Esophagus squamous epithelium (tissue), 5 donors: ENCODE measurements around the gene MRM3. TPM values are rescaled to one million over a fixed set of nuclear protein-coding genes. Genes with fewer than 3 reads are reported as not detected.

Experiments used
- DNase-seq: peaks from one replicate; lab custom pipeline; 2025; lab: John Stamatoyannopoulos, UW
- H3K27ac ChIP-seq, 4 donors: fragments of 200-600 bp; sonication (generic); one replicate each; pipeline ENCODE4 v1.5.1; 2016 to 2019; ENCODE audit warnings: mild to moderate bottlenecking in 1 of 4
- H3K27me3 ChIP-seq, 4 donors: fragments of 200-600 bp; sonication (generic); 1 replicate in 3 of 4; 2 replicates in 1 of 4; pipeline versions ENCODE4 v1.5.1 to v1.6.0; 2017 to 2021; ENCODE audit warnings: antibody characterized with exemption in 1 of 4
- H3K36me3 ChIP-seq, 3 donors: fragments of 200-600 bp; sonication (generic); one replicate each; pipeline ENCODE4 v1.5.1; 2016 to 2019
- H3K4me1 ChIP-seq, 3 donors: fragments of 200-600 bp; sonication (generic); one replicate each; pipeline ENCODE4 v1.5.1; 2017 to 2019
- H3K4me3 ChIP-seq, 4 donors: fragments of 200-600 bp; sonication (generic); 1 replicate in 3 of 4; 2 replicates in 1 of 4; pipeline ENCODE4 v1.5.1; 2016 to 2019; ENCODE audit warnings: mild to moderate bottlenecking in 2 of 4, moderate library complexity in 1 of 4
- H3K9me3 ChIP-seq, 3 donors: fragments of 200-600 bp; sonication (generic); one replicate each; pipeline ENCODE4 v1.5.1; 2016 to 2019
- POLR2A ChIP-seq, 4 donors: fragments of 450-650 bp; IDR thresholded peaks; one replicate each; pipeline ENCODE4 v1.6.1; 2017; ENCODE audit warnings: antibody characterized with exemption in 4 of 4, mild to moderate bottlenecking in 4 of 4, moderate library complexity in 3 of 4
- WGBS, 2 donors: methylation state at CpG; one replicate each; pipeline ENCODE4 v1.1.5; 2018; 5-methylcytosine and 5-hydroxymethylcytosine counted together
- intact Hi-C: fragments of 100-400 bp; cut with DNase I; formaldehyde crosslinking; loops from one replicate; pipeline ENCODE4 v1.15.0; 2022
- total RNA-seq, 4 donors: library from RNA; depleted of rRNA; stranded (reverse); fragments of >200 nt; gene quantifications; one replicate each; pipeline ENCODE4 v1.1.0, GENCODE V29; 2016
- TF ChIP-seq, protein P1 (sequence below), 6 experiments: fragments of 450-650 bp in 4 of 6; fragments of 200-600 bp in 2 of 6; sonication (generic) in 2 of 6; IDR thresholded peaks; one replicate each; pipeline ENCODE4 v1.5.1; 2016 to 2019; ENCODE audit warnings: antibody characterized with exemption in 6 of 6, mild to moderate bottlenecking in 4 of 6, moderate library complexity in 4 of 6
- donor health status: DM: yes; HTN: yes; CAD: no.

MRM3 gene
- total RNA-seq, 4 donors from 2014 or later, result 15.7 to 25.7 (median 18.7) TPM

DNA sequence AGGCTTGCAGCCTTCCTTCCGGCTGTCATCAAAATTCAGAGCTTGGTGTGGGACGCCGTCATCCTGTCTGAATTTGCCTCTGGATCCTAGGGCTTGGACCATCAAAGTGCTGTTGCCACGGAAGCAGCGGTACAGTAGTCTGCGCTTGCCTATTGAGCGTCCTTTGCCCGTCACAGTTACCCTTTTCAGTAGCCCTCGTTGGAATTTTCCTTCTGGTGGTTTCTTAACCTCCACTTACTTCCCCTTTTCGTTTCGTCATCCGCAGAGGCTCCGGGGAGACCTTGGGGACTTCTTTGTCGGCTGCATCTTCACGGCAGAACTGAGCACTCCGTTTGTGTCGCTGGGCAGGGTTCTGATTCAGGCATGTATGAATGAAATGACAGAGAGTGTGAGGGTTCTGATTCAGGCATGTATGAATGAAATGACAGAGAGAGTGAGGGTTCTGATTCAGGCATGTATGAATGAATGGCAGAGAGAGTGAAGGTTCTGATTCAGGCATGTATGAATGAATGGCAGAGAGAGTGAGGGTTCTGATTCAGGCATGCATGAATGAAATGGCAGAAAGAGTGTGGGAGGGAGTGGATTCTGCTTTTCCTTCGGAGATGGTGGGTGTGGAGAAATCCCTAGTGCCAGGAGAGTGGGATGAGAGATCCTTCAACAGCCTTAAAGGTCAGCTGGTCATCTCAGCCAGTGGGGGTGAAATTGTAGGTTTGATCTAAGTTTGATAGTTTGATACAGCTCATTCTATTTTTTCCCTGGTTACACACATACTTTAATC is 41.7 kb upstream of the MRM3 start:
- no peak for DNase-seq
- Histone ChIP-seq H3K4me1 (peaks cover 0 to 9% (median 0%) of the 10 kb centered on the region in 3 donors), H3K27ac (no peak overlapping the region), H3K9me3 (no peaks in the 10 kb centered on the region), H3K27me3 (no peaks in the 10 kb centered on the region), H3K36me3 (peaks cover 6 to 82% (median 40%) of the 10 kb centered on the region in 3 donors), H3K4me3 (no peak overlapping the region)
- intact Hi-C loops, result no loop called here
- WGBS, 2 donors, result 62 to 73% methylated on average over 18 of the region's 18 CpGs
- TF ChIP-seq, protein P1, sequence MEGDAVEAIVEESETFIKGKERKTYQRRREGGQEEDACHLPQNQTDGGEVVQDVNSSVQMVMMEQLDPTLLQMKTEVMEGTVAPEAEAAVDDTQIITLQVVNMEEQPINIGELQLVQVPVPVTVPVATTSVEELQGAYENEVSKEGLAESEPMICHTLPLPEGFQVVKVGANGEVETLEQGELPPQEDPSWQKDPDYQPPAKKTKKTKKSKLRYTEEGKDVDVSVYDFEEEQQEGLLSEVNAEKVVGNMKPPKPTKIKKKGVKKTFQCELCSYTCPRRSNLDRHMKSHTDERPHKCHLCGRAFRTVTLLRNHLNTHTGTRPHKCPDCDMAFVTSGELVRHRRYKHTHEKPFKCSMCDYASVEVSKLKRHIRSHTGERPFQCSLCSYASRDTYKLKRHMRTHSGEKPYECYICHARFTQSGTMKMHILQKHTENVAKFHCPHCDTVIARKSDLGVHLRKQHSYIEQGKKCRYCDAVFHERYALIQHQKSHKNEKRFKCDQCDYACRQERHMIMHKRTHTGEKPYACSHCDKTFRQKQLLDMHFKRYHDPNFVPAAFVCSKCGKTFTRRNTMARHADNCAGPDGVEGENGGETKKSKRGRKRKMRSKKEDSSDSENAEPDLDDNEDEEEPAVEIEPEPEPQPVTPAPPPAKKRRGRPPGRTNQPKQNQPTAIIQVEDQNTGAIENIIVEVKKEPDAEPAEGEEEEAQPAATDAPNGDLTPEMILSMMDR (IDR thresholded peaks at IDR 0.05), result no peak
- TF ChIP-seq POLR2A (IDR thresholded peaks at IDR 0.05), result no peak

DNA sequence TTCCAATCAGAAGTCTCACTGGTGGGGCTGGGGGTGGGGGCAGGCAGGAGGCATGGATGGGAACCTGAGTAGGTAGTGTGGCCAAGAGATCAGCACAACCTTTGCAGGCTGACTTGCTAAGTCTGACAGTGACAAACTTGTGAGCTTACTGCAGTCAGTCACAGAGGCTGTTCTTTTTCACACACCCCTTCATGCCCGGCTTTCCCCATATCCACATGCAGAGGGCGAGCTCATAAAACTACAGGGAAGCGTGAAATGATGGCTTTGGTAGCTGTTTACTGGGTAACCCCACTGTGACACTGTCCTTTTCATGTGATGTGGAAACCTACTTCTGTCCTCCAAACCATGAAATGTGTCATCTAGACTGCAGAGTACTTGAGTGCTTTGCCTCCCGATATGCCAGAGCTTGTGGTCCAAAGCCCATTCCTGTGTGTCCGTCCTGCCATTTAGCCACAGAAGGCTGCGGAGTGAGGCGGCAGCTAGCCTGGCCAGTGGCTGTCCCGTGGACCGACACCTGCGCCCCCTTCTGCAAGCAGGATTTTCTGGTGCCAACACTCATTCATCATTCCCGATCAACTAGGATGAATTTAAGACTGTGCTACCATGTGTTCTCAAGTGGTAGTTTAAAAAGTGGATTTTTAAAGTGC is 39.9 kb upstream of the MRM3 start:
- 80 to 81% methylated on average over 10 to 11 of the region's 11 CpGs for WGBS, 2 donors
- no peak for DNase-seq
- no peak for TF ChIP-seq POLR2A (IDR thresholded peaks at IDR 0.05)
- TF ChIP-seq, protein P1 (IDR thresholded peaks at IDR 0.05), result no peak
- Histone ChIP-seq H3K9me3 (no peaks in the 10 kb centered on the region), H3K36me3 (peaks cover 16 to 100% (median 42%) of the 10 kb centered on the region in 3 donors), H3K4me3 (no peak overlapping the region), H3K27ac (no peak overlapping the region), H3K27me3 (no peaks in the 10 kb centered on the region), H3K4me1 (peaks cover 0 to 6% (median 0%) of the 10 kb centered on the region in 3 donors)
- intact Hi-C loops, result no loop called here

DNA sequence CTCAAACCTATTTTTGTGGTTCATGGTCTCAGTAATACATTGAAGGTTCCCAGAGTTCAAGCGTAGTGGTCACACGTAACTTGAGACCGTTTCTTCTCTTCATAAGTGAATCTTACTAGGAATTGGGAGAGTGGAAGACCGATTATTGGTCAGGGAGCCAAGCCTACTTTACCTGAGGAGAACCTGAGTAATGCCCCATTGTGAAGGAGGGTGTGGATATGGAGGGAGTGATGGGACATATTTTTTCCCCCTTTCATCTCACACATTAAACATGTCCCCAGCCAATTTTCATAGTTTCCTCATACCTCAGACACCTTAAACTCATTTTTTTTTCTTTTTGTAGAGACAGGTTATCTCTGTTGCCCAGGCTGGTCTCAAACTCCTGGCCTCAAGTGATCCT is 39.0 kb upstream of the MRM3 start:
- TF ChIP-seq, protein P1 (IDR thresholded peaks at IDR 0.05), result no peak
- no peak for TF ChIP-seq POLR2A (IDR thresholded peaks at IDR 0.05)
- 88 to 91% methylated on average over 4 of the region's 4 CpGs for WGBS, 2 donors
- no peak for DNase-seq
- no peaks in the 10 kb centered on the region for H3K4me1 ChIP-seq
- H3K36me3 ChIP-seq, result peaks cover 16 to 100% (median 46%) of the 10 kb centered on the region in 3 donors
- H3K9me3 ChIP-seq, result no peaks in the 10 kb centered on the region
- H3K4me3 ChIP-seq, result no peak overlapping the region
- no peaks in the 10 kb centered on the region for H3K27me3 ChIP-seq
- no peak overlapping the region for H3K27ac ChIP-seq
- intact Hi-C loops, result no loop called here

DNA sequence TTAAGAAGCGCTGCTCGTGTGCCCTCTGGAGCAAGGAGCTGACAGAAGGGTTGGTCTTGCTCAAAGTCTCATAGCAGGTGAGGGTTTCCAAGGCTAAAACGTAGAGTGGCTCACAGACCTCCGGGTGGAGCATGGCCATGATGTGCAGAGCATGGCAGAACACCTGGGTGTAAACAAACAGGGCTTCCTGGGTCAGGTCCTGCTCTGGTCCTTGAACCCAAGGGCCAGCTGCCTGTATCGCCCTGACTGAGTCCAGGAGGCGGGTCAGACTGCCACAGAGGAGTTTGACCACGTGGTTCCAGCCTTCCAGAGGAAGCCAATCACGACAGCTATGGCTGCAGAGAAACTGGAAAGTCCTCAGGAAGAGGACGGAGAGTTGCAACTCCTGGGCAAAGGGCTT is 37.2 kb upstream of the MRM3 start:
- intact Hi-C loops, result no loop called here
- Histone ChIP-seq H3K27ac (no peak overlapping the region), H3K27me3 (no peaks in the 10 kb centered on the region), H3K4me3 (no peak overlapping the region), H3K36me3 (peaks cover 16 to 85% (median 40%) of the 10 kb centered on the region in 3 donors), H3K9me3 (no peaks in the 10 kb centered on the region), H3K4me1 (peaks cover 0 to 5% (median 0%) of the 10 kb centered on the region in 3 donors)
- 77 to 82% methylated on average over 3 of the region's 9 CpGs for WGBS, 2 donors
- DNase-seq, result no peak
- TF ChIP-seq POLR2A (IDR thresholded peaks at IDR 0.05), result no peak
- TF ChIP-seq, protein P1 (IDR thresholded peaks at IDR 0.05), result no peak

DNA sequence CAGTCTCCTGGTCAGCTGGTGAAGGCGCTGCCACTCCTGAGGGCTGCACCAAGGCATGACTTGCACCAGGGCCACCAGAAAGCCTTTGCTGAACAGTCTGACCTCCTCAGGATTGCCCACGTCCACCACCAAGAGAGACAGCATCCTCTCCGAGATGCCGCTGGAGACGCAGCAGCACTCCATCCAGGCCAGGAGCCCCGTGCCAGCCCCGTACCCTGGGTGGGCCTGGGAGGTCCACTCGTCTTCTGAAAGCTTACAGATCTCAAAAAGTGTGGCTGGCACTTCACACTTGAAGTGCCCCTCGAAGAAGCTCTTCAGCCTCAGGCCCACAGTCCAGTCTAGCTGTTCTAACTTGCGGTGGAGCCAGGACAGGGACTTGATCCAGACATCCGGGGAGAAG is 36.7 kb upstream of the MRM3 start:
- Histone ChIP-seq H3K4me1 (peaks cover 0 to 10% (median 1%) of the 10 kb centered on the region in 3 donors), H3K27me3 (no peaks in the 10 kb centered on the region), H3K4me3 (no peak overlapping the region), H3K36me3 (peaks cover 16 to 81% (median 36%) of the 10 kb centered on the region in 3 donors), H3K27ac (no peak overlapping the region), H3K9me3 (no peaks in the 10 kb centered on the region)
- WGBS, 2 donors, result 89 to 92% methylated on average over 3 to 9 of the region's 11 CpGs
- DNase-seq, result no peak
- TF ChIP-seq, protein P1 (IDR thresholded peaks at IDR 0.05), result no peak
- TF ChIP-seq POLR2A (IDR thresholded peaks at IDR 0.05), result no peak
- intact Hi-C loops, result no loop called here
